Liver (tissue), 9 donors: ENCODE results near the gene MED25. TPM values are rescaled to one million over a fixed set of nuclear protein-coding genes. Genes with fewer than 3 reads are reported as not detected.

Experiments
- DNase-seq: peaks from one replicate; pipeline ENCODE4 v3.0.0-alpha.2; 2017; ENCODE audit warnings: low spot score
- H3K27ac ChIP-seq, 2 donors: one replicate each; pipeline ENCODE4 v1.7.0; 2013; ENCODE audit warnings: inconsistent platforms in 2 of 2, low read length in 2 of 2, control low read depth in 1 of 2, low read depth in 1 of 2, mild to moderate bottlenecking in 1 of 2
- H3K27me3 ChIP-seq, 4 donors: one replicate each; pipeline versions ENCODE4 v1.6.1 to v1.7.0; 2013; ENCODE audit warnings: low read length in 3 of 4, inconsistent platforms in 1 of 4, mild to moderate bottlenecking in 1 of 4, moderate library complexity in 1 of 4; ENCODE audit not compliant: control insufficient read depth in 4 of 4, insufficient read depth in 4 of 4
- H3K36me3 ChIP-seq, 4 donors: one replicate each; pipeline versions ENCODE4 v1.6.1 to v1.7.0; 2013; ENCODE audit warnings: low read length in 3 of 4, mild to moderate bottlenecking in 3 of 4, low read depth in 1 of 4, moderate library complexity in 1 of 4; ENCODE audit not compliant: control insufficient read depth in 4 of 4, insufficient read depth in 3 of 4
- H3K4me1 ChIP-seq, 4 donors: one replicate each; pipeline versions ENCODE4 v1.6.1 to v1.7.0; 2013; ENCODE audit warnings: low read length in 3 of 4, mild to moderate bottlenecking in 3 of 4, moderate library complexity in 1 of 4; ENCODE audit not compliant: control insufficient read depth in 4 of 4, insufficient read depth in 4 of 4
- H3K4me3 ChIP-seq, 3 donors: one replicate each; pipeline versions ENCODE4 v1.6.1 to v1.7.0; 2013; ENCODE audit warnings: low read length in 3 of 3, control low read depth in 1 of 3, low read depth in 1 of 3, mild to moderate bottlenecking in 1 of 3
- H3K9ac ChIP-seq, 2 donors: one replicate each; pipeline ENCODE4 v1.7.0; 2013; ENCODE audit warnings: low read length in 2 of 2, mild to moderate bottlenecking in 2 of 2, moderate library complexity in 2 of 2, control low read depth in 1 of 2, low read depth in 1 of 2
- H3K9me3 ChIP-seq, 4 donors: one replicate each; pipeline versions ENCODE4 v1.6.1 to v1.7.0; 2013; ENCODE audit warnings: low read length in 3 of 4; ENCODE audit not compliant: control insufficient read depth in 4 of 4
- ATF3 ChIP-seq: IDR thresholded peaks from 2 replicates; pipeline ENCODE4 v1.6.1; 2016; ENCODE audit warnings: antibody characterized with exemption
- CTCF ChIP-seq: fragments of 150-350 bp; IDR thresholded peaks from 2 replicates; pipeline ENCODE4 v1.5.1; 2017; ENCODE audit warnings: improper control_type of control experiment, low read depth, low read length; ENCODE audit not compliant: missing input control
- EGR1 ChIP-seq, 2 donors: IDR thresholded peaks; 2 replicates each; pipeline ENCODE4 v1.6.1; 2016 to 2018; ENCODE audit warnings: antibody characterized with exemption in 2 of 2, low read depth in 2 of 2
- FOXA1 ChIP-seq: IDR thresholded peaks from 2 replicates; pipeline ENCODE4 v1.6.1; 2016; ENCODE audit warnings: antibody characterized with exemption
- FOXA2 ChIP-seq: IDR thresholded peaks from 2 replicates; pipeline ENCODE4 v1.6.1; 2016; ENCODE audit warnings: antibody characterized with exemption
- GABPA ChIP-seq, 2 donors: IDR thresholded peaks in 1 of 2; conservative IDR thresholded peaks in 1 of 2; 2 replicates each; pipeline ENCODE4 v1.6.1; 2016; ENCODE audit warnings: antibody characterized with exemption in 2 of 2, mild to moderate bottlenecking in 1 of 2, moderate library complexity in 1 of 2
- HNF4G ChIP-seq: IDR thresholded peaks from 2 replicates; pipeline ENCODE4 v1.6.1; 2016; ENCODE audit warnings: antibody characterized with exemption
- JUND ChIP-seq, 2 donors: IDR thresholded peaks; 2 replicates each; pipeline ENCODE4 v1.6.1; 2016; ENCODE audit warnings: antibody characterized with exemption in 2 of 2
- MAX ChIP-seq: IDR thresholded peaks from 2 replicates; pipeline ENCODE4 v1.6.1; 2016; ENCODE audit warnings: antibody characterized with exemption
- NR2F2 ChIP-seq: IDR thresholded peaks from 2 replicates; pipeline ENCODE4 v1.6.1; 2016; ENCODE audit warnings: antibody characterized with exemption
- RAD21 ChIP-seq, 2 donors: IDR thresholded peaks; 2 replicates each; pipeline ENCODE4 v1.6.1; 2016; ENCODE audit warnings: antibody characterized with exemption in 2 of 2, mild to moderate bottlenecking in 2 of 2
- REST ChIP-seq: IDR thresholded peaks from 2 replicates; pipeline ENCODE4 v1.6.1; 2016; ENCODE audit warnings: antibody characterized with exemption, mild to moderate bottlenecking
- RXRA ChIP-seq, 2 donors: IDR thresholded peaks; 2 replicates each; pipeline ENCODE4 v1.6.1; 2017 to 2018; ENCODE audit warnings: antibody characterized with exemption in 2 of 2, mild to moderate bottlenecking in 1 of 2
- SP1 ChIP-seq: IDR thresholded peaks from 2 replicates; pipeline ENCODE4 v1.6.1; 2018; ENCODE audit warnings: antibody characterized with exemption, mild to moderate bottlenecking
- TAF1 ChIP-seq: conservative IDR thresholded peaks from 2 replicates; pipeline ENCODE4 v1.6.1; 2016; ENCODE audit warnings: antibody characterized with exemption, mild to moderate bottlenecking
- YY1 ChIP-seq: IDR thresholded peaks from 2 replicates; pipeline ENCODE4 v1.6.1; 2016; ENCODE audit warnings: antibody characterized with exemption, mild to moderate bottlenecking
- ZBTB33 ChIP-seq: IDR thresholded peaks from 2 replicates; pipeline ENCODE4 v1.6.1; 2016; ENCODE audit warnings: antibody characterized with exemption
- WGBS: extraction: QIAGEN DNeasy Blood & Tissue Kit; methylation state at CpG from one replicate; pipeline ENCODE4 v1.1.7; 2013; 5-methylcytosine and 5-hydroxymethylcytosine counted together
- polyA plus RNA-seq, 2 donors: library from polyadenylated mRNA; stranded (reverse) in 1 of 2; unstranded in 1 of 2; fragments of 200-250 nt in 1 of 2; fragments of >200 nt in 1 of 2; fragmentation: Nextera tagmentation in 1 of 2; extraction: Ambion mirVana in 1 of 2; gene quantifications; one replicate each; pipeline versions ENCODE4 v1.2.1 to v1.2.3, GENCODE V29; 2013 to 2015
- total RNA-seq, 2 donors: library from RNA; depleted of rRNA; stranded (reverse); fragments of >200 nt; gene quantifications; one replicate each; pipeline ENCODE4 v1.2.3, GENCODE V29; 2014
- donor health status: healthy.
- donor health status: healthy.
- donor health status: healthy.
- donor health status: healthy.
- donor health status: healthy.

MED25 gene
- total and polyA plus RNA-seq, 4 donors: 4.7 to 24.1 (median 9.6) TPM

GRCh38 chr19:49806620-49806959, 11.5 kb upstream of the MED25 start:
- Histone ChIP-seq H3K27ac (no peak overlapping the region), H3K9me3 (no peaks in the 10 kb centered on the region), H3K9ac (no peak overlapping the region), H3K4me3 (no peak overlapping the region), H3K36me3 (peaks cover 10 to 39% (median 17%) of the 10 kb centered on the region in 4 donors), H3K4me1 (peaks cover 0 to 15% (median 9%) of the 10 kb centered on the region in 4 donors), H3K27me3 (no peaks in the 10 kb centered on the region)
- peak; percentile 56 for DNase-seq
- no peak for TF ChIP-seq HNF4G
- no peak for TF ChIP-seq JUND (IDR thresholded peaks at IDR 0.05)
- TF ChIP-seq SP1: no peak
- TF ChIP-seq ZBTB33: no peak
- no peak for TF ChIP-seq MAX
- no peak for TF ChIP-seq YY1
- no peak for TF ChIP-seq EGR1 (IDR thresholded peaks at IDR 0.05; ENCODE audit: low read depth in 2 of 2)
- no peak for TF ChIP-seq FOXA1
- no peak for TF ChIP-seq NR2F2
- TF ChIP-seq RXRA (IDR thresholded peaks at IDR 0.05): no peak
- no peak for TF ChIP-seq FOXA2
- no peak for TF ChIP-seq REST
- TF ChIP-seq TAF1: no peak
- no peak for TF ChIP-seq GABPA (IDR thresholded peaks at IDR 0.05 in 1 of 2, conservative IDR thresholded peaks at IDR 0.05 in 1 of 2)
- no peak for TF ChIP-seq CTCF
- 55% methylated on average over 8 of the region's 8 CpGs for WGBS

- peaks cover 10 to 34% (median 14%) of the 10 kb centered on the region in 4 donors for H3K36me3 ChIP-seq
- DNase-seq: no peak
- no peak overlapping the region for H3K4me3 ChIP-seq
- H3K9me3 ChIP-seq: no peaks in the 10 kb centered on the region
- H3K9ac ChIP-seq: no peak overlapping the region
- H3K27ac ChIP-seq: no peak overlapping the region
- TF ChIP-seq ZBTB33 (no peak), YY1 (no peak), RXRA (IDR thresholded peaks at IDR 0.05) (no peak), HNF4G (no peak), ATF3 (no peak), RAD21 (IDR thresholded peaks at IDR 0.05) (no peak), GABPA (IDR thresholded peaks at IDR 0.05 in 1 of 2, conservative IDR thresholded peaks at IDR 0.05 in 1 of 2) (no peak), FOXA1 (no peak), NR2F2 (no peak), FOXA2 (no peak)
- H3K27me3 ChIP-seq: no peaks in the 10 kb centered on the region
- 90% methylated on average over 18 of the region's 18 CpGs for WGBS
- peaks cover 0 to 17% (median 9%) of the 10 kb centered on the region in 4 donors for H3K4me1 ChIP-seq
Measured at GRCh38 chr19:49807058-49807903, 10.8 kb upstream of the MED25 start.
